Activated T-cell treated with anti-CD3 and anti-CD28 coated beads for 1 hour (primary cell): Measurements from ENCODE around the gene THBS2.
"Not testable (repeated sequence)": the region's sequence is repeated elsewhere in the genome, so short reads cannot be mapped to it uniquely, and the experiment has no call there.

Source experiments
- DNase-seq: peaks from one replicate; pipeline ENCODE4 v3.0.0-alpha.2; 2020; ENCODE audit warnings: low read depth

THBS2 gene

DNA sequence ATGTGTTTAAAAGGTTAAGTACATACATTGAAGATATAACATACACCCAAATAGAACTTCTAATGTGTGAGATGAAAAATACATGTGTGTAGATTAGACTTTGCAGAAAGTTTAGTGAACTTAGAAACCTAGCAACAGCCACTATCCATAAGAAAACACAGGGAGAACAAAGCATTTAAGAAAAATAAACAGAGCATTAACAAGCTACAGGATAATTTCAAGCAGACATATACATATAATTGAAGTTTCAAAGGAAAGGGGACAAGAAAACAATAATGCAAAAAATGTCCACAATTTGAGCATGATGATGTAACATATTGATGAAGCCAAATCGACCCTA is 18.2 kb upstream of the THBS2 start:
- no peak for DNase-seq

DNA sequence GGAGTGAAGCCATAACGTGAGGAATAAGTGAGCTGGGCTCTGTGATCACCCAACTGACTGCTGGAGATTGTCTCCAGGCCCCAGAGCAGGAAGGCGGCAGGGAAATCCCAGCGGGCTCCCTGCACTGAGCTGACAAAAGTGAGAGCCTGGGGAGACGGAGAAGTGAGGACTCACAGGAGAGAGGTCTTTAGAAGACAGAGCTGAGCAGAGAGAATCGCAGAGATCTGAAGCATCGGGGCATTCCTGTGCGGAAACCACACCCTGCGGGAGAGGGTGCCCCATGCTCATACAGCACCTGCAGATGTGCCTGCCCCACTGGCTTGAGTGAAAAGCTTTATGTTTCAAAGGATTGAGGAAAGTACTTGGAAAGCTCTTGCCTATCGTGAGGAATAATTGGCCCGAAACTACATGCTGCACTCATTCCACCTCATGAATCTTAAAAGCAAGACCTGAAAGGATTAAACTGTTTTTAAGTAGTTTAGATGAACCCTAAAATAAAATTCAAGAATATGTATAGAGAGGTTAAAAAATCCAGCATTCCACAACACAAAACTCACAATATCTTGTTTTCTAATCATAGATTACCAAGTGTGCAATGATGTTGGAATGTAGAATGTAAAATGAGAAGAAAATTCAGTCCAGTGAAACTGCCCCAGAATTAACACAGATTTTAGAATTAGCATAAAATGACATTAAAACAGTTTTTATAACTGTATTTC is 17.7 kb upstream of the THBS2 start:
- no peak for DNase-seq

- not testable (repeated sequence) for DNase-seq
Observed at GRCh38 chr6:169270077-169270380, 16.4 kb upstream of the THBS2 start.

- DNase-seq = no peak
Observed at GRCh38 chr6:169269180-169270076, 15.8 kb upstream of the THBS2 start.

DNA sequence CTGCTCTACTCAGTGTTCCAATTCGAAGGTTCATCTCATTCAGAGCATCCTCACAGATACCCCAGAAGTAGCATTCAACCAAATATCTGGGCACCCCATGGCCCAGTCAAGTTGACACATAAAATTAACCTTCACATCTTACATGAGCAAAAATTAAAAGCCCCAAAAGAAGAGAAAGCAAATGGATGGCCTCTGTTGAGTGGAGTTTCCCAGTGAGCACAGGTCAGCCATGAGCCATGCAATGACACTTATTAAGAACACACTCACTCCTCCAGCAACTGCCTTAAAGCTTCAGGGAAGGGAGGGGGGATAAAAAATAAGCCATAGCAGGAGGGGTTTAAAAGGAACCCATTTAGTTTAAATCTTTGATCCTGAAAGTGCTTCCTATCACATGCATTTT is 14.6 kb upstream of the THBS2 start:
- no peak for DNase-seq

GRCh38 chr6:169266746-169267591 is 13.3 kb upstream of the THBS2 start:
- DNase-seq = no peak

DNA sequence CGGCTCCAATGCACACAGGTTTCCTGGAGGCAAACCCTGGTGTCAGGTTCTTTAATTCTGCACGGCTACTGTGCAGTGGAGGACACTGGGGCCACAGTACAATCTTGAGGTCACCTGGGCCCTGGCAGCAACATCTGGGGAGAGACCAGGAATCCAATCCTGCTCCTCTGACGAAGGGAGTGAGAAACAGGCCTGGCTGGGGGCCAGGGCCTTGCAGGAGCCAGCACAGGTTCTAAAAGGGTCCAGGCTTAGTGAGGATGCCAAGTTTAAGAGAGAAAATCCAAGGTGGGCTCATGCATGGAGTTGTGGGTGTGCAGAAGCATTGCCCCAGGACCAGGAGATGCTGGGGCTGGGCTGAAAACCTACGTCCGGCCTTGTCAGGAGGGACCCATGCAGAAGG is 12.6 kb upstream of the THBS2 start:
- DNase-seq = no peak

GRCh38 chr6:169265486-169266131 is 12.0 kb upstream of the THBS2 start:
- DNase-seq = no peak

GRCh38 chr6:169263836-169264608 is 10.4 kb upstream of the THBS2 start:
- no peak for DNase-seq

DNA sequence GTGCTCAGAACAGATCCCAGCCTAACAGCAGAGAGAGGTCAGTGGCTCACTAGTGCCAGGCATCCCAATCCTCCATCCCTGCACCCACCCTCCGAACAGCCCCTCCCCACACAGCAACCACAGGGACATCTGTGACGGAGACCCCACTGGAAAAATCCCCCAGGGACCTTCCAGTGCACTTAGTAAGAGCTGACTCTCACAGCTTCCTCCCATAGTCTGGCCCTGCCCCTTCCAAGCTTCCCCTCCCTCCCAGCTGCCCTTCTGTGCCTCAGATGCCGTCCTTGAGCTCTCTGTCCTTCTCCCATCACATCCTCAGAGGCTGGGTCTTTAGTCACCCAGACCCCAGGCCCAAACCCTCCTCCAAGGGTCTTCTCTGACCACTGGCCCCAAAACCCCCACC is 9.7 kb upstream of the THBS2 start:
- DNase-seq = no peak

GRCh38 chr6:169262602-169263001 is 9.0 kb upstream of the THBS2 start:
- not testable (repeated sequence) for DNase-seq

DNA sequence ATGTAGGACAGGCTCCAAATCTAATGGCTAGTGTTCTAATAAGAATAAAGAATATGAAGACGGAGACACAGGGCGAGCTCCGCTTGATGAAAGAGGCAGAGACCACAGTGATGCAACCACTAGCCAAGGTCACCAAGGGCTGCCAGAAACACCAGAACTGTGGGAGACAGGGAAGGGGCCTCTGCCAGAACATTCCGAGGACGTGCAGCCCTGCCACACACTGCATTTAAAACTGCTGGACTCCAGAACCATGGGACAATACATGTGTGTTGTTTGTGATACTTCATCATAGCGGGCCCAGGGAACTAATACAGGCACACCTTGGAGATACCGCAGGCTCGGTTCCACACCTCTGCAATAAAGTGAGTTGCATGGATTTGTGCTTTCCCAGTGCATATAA is 2.9 kb upstream of the THBS2 start:
- DNase-seq = no peak

DNA sequence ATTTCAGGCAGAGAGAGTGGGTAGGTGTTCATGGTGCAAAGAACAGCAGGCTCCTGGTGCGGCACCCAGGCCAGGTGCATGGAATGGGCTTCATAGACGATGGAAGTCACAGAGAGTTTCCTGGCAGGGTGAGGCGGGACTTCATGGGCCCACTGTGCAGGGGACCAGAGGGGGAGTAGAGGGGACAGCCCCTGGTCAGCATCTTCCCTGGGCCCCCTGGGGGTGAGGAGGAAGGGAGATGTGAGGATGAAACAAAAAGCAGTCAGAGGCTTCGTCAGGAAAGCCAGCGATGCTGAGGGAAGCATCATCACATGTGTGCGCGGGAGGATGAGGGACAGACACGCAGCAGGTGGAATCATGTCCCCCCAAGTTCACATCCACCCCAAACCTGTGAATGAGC is 2.4 kb upstream of the THBS2 start:
- DNase-seq = no peak

- DNase-seq = no peak
Observed at GRCh38 chr6:169255643-169256042, 2.0 kb upstream of the THBS2 start.

DNA sequence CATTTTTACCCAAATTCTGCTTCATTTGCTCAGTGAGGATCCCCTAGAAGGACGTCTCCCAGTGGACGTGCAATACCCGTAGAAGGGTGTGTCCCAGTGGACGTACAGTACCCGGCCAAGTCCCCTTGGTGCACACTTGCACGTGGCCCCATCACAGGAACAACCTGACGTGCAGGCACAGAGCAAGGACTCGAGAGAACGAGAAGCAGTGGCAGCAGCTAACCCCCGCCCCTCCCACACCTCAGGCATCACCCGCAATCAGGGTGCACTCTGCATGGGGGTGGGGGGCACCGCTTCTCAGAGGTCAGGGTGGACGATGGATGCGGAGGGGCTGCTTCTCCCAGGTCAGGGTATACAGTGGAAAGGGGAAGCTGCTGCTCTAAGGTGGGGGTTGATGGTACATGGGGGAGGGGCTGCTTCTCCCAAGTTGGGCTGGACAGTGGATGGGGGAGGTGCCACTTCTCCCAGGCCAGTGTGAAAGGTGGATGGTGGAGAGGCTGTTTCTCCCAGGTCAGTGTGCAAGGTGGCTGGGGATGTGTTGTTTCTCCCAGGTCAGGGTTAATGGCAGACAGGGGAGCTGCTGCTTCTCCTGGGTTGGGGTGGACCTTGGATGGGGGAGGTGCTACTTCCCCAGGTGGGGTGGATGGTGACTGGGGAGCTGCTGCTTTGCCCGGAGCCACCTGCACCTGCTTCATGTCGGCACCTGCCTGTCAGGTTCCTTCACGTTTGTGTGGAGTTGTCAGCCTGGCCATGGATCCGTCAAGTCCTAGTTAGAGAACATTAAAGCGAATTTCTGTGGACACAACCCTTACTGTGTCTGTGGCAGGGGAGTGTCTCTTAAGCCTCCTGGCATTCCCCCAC is 1.0 kb upstream of the THBS2 start:
- DNase-seq = no peak

- no peak for DNase-seq
Observed at GRCh38 chr6:169252505-169253189, 999 bp downstream of the THBS2 start.

DNA sequence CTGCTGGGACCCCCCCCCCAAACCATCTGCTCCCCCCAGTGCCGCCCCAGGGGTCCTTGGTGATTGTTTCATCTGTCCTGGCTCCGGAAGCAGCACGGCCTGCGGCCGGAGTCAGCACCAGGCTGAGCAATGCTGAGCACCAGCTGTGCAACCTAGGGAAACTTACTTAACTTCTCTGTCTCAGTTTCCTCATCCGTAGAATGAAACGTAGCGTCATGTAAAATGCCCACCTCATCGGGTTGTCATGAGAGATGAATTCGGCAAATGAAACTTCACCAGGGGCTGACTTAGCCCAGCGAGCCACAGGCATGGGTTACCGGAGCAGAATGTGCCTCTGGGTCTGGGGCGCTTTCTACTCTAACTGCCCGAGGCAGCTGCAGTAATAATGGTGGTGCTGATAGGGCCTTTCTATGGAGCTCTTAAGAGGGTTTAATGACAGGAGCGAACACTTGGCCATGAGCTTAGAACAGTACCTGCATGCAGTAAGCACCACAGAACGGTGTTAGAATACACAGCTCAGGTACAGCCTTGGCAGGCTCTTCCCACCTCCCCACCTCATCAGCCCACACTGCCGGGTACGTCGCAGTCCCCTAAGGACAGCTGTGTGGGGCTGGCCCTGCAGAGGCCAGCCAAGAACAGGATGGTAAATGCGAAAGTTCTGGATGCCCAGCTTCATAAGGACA is 1.7 kb downstream of the THBS2 start:
- DNase-seq = no peak

GRCh38 chr6:169251371-169251802 is 2.3 kb downstream of the THBS2 start:
- no peak for DNase-seq

- no peak for DNase-seq
Observed at GRCh38 chr6:169250660-169251059, 3.0 kb downstream of the THBS2 start.
